Inferior parietal cortex (tissue), 1 donor: Measurements from ENCODE around the gene DMBX1.

Experiments
- DNase-seq: peaks from one replicate; pipeline ENCODE4 v3.0.0-alpha.2; 2016; ENCODE audit errors: extremely low spot score

The DMBX1 gene

DNA sequence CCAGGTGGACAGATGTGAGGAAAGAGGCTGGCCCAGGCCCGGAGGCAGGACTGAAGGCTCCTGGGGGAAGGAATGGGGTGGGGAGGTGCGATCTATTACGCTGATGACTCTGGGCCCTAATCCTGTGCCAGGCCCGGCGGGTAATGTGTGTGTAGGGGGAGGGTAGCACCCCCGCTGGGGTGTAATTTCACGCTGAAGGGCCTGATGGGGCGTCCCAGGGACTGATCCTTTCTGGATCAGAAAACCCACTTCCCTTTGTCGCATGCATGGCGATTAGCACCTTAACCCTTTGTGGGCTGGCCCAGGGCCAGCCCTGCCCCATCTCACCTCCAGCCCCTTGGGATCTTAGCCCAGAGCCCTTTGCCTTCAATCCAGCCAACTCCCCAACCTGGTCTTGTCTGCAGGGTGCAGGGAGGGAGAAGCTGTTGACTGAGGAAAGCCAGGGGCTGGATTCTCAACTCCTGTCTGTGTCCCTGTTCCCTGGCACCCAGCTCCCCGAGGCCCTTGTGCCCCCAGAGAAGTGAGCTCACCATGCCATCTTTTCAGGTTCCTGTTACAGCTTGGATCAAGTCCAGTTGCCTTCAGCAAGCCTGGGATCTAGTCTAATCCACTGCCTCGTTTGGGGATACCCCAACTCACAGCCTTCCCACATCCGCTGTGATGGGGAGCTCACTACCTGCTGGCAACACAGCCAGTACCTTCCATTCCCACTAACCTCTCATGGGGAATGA lies 35.8 kb downstream of the DMBX1 start:
- DNase-seq = no peak

DNA sequence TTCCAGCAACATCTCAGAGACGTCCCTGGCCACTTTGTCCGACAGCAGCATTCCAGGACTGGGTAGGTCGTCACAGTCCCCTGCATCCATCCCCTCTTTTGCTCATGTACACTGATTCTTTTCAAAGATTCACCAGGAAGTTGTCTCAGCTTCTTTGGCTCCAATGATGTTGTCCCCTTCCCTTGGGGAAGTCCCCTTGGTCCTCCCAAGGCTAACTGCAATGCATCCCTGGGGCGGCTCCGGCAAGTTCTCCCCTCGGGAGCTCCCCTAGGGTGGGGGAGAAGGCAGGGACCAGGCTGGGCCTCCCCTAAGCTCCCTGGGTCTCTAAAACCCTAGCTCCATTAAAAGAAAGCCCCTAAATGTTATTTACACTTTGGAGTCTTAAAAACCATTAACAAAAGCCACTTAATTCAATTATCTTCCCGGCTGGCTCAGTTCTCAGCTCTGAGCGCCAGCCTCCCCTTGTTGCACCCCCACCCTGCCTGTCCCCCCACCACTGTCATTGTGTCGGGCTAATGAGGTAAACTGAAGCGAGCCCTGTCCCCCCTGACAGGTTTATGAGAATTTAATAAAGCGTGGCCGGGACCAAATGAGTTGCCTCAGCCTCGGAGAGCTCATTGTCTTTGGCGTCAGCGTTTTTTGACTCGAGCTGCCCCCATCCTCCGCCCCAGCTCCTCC lies 36.5 kb downstream of the DMBX1 start:
- no peak for DNase-seq

DNA sequence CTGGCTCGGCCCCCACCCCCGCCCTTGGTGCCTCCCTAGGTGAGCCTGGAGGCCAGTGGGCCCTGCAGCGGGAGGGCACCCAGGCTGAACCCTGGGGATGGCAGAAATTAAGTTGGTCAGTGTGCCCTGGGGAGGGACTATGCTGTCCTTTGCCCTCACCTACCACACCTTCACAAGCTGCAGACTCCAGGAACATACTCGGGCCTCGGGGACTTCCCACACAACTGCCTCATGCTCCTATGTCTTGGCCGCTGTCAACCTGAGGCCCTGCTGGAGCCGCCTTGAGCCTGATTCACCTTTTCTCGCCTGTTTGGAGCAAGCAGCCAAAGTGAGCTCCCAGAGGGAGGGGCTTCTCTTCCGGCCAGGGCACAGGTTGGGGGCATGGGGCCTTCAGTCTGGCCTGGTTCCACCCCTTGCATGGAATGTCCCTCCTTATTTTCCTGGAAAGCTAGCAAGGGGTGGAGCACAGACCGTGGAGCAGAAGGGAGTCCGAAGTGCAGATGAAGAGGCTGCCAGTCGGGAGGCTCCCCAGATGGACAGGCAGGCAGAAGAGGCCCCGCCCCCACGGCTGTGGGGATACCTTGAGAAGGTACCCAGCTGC lies 37.2 kb downstream of the DMBX1 start:
- DNase-seq = no peak

DNA sequence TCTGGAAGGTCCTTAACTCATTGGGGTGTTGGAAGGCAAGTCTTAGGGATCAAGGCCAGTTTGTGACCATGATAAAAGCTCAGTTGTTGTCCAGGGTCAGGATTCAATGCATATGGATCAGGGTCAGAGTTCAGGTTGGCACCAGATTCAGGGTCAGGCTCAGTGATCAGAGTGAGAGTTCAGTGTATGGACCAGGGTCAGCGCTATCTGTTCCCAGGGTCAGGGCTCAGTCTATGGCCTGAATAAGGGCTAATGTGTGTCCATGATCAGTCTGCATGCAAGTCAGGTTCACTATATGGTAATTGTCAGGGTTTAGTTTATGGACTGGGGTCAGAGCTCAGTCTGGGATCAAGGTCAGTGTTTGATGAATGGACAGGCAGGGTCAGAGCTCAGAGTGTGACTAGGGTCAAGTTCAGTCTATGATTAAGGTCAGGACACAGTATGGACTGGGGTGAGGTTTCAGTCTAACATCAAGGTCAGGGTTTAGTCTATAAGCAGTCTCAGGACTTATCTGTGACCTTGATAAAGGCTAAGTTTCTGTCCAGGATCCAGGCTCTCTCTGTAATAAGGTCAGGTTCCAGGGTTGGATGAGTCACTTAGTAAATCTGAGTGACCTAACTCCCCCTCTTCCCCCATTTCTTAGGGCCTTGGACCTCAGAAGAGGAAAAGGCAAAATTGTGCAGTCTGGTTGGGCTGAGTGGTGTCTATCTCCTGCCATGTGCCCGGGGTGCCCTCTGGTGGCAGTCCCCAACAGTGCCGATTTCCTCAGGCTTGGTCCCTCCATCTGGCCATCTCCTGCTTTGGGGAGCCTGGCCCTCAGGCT lies 38.0 kb downstream of the DMBX1 start:
- DNase-seq = peak; percentile 90

DNA sequence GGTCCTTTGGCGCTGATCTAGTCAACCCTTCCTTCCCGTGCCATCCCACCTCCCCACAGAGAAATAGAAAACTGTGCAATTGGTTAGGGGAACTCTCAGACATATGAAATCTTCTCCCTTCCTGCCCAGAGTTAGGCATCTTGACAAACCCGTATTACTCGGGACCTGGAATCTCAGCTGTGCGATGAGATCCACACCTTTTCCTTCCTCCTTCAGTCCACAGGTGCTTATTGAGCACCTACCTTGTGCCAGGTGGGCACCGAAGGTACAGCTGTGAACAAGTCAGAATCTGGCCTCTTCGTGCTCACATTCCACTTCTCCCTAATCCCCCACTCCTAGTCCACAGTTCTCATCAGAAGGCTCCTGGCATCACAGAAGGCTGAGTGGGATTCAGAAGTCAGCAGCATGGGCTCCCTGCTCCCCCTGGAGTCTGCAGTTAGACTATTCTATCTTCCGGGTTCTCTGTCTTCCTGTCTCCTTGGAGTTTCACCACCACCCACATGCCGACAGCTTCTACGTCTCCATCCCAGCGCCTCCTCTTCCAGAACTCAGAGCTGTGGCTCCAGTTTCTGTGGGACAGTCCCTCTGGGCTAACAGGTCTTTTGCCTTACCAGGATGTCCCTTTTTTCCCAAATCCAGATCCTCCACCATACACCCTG lies 38.8 kb downstream of the DMBX1 start:
- peak; percentile 40 for DNase-seq

DNA sequence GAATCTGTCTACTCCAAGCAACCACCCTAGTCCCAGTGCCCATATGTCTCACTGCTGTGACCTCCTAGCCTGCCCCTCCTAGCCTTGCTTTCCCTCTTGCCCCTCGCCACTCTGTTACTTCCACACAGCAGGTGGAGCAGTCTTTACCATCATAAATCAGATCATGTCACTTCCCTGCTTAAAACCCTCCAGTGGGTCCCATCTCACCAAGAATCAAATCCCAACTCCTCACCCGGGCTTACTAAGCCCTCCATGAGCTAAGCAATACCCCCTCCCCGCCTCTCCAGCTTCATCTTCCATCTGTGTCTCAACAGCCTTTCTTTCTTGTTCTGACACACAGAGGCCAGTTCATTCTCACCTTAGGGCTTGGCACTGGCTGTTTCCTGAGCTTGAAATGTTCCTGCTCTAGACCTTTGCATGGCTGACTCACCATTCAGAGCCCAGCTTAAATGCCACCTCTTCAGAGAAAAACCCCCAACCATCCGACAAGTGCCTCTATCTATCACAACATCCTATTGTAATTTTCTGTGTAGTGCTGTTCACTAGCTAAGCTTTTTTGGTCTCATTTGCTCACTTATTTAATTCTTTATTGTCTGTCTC lies 39.5 kb downstream of the DMBX1 start:
- DNase-seq = no peak

DNA sequence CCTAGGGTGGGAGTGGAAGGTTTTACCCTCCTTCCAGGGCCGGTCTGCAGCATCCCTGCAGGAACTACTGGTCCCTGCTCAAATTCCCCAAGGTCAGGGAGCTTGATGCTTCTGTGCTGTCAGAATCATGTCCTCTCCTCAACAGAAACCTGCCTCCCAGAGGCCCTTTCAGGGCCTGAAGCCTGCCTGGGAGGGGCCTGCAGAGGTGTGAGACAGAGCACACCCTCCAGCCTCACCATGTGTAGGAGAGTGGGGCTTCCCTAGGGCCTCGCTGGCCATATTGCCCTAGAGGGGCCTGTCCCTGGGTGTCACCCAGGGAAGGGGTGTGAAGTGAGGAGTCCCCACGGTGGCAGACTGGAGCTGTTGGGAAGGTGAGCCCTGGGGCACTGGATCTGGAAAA lies 40.7 kb downstream of the DMBX1 start:
- no peak for DNase-seq

DNA sequence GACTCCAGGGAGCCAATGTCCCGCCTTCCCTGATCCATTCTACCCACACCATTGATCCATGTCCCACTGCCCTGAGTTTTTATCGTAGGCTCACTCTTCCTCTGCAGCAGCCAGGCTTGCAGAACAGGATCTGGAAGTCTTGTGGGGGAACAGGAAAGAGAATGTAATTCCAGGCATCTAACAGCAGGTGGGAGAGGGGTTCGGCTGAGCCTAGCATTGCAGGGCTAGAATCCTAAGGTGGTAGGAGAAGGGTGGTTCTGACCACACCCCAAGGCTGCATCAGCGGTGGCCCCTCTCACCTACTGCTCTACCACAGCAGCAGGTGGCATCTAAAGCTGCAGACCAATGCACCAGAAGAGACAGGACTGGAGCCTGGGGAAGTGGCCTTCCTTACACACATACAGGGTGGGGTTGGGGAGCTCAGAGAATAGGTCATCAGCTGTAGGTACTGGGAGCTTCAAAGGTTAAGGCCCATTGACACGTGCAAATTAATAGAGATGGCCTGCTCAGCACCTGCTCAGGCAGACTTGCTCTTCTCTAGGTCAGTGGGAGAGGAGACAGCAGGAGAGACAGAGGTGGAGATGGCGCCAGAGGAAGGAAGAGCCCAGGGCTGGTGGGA lies 41.3 kb downstream of the DMBX1 start:
- no peak for DNase-seq

DNA sequence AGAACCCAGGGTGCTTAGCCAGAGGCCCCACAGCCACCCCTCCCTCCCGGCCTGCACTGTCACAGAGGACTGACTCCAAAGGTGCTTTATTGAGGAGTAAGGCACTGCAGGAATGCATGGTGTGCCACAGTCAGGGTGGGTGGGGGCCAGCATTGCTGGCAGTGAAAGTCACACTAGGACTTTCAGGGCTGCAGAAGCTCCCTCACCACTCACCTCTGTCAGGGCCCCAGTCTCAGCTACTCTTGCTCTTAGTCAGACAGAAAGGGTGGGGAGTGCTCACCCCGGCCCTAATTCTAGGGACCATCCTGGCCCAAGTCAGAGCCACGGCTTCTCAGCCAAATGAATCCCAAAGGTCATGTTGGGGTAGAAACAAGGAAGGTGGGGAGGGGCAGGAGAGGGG lies 42.5 kb downstream of the DMBX1 start:
- DNase-seq = no peak

DNA sequence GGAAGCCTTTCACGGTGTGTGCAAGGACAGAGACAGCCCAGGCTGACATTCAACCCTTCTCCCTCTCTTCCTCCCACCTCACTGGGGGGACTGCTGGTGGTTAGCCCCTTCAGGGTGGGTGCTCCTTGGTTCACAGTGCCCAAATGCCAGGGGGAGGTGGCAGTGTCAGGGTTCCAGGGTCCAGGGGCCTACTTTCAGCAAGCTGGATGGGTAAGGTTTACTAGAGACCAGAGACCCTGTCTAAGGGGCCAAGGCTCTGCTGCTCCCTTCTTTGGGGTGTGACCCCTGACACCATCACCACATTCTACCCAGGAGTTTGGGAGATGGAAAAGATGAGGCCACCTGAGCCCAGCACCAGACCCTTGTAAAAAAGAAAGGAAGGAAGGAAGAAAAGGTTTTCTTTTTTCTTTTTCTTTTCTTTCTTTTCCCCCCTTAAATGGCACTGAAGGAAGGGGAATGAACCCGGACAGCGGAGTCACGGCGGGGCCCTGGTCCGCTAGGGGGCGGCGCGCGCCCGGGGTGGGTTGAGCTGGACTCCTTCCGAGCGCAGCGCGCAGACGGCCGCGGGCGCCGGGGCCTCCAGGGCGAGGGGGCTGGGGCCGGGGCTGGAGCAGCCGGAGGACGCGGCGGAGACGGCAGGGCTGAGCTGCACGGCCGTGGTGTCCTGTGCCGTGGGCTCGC lies 43.0 kb downstream of the DMBX1 start:
- peak; percentile 54 for DNase-seq

DNA sequence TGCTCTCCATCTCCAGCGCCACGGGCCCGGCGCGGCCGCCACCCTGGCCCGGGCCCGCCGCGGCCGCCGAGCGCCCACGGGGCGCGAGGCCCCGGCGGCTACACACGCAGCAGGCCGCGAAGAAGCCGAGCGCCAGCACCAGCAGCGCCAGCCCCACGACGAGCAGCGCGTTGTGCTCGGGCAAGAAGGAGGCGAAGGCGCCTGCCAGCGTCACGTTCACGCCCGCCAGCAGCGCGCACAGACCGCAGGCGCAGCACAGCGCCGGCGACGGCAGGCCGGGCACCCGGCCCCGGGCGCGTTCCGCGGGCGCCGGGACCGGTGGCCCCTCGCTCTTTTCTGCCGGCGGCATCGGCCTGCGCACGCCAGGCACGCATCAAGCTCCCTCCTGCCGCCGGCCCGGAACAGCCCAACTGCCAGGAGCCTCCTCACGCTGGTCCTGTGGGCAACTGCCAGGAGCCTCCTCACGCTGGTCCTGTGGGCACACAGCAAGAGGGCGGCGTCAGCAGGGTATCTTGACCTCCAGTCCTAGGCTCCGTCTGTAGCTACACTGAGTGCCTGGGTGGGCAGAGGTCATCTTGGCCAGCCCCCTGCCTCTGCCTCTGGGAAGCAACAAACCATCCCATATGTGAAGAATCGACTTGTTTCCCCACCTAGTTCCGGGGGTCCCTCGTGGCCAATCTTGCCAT lies 43.7 kb downstream of the DMBX1 start:
- no peak for DNase-seq

DNA sequence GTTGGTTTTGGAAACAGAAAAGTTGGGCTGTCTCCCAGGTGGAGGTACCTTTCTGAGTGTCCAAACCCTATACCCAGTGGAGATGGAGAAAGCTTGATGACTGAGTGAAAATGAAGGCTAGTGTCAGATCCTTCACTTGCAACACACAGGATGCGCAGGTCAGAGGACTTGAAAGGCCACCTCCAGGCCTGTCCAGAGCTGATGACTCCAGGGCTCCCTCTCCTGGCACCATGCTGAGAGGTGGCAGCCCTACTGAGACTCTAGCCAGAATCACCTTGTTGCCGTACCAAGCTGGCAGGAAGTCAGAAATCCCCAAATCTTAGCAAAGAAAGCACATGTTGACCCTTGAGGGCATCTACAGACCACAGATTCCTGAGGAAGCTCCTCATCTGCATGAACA lies 45.4 kb downstream of the DMBX1 start:
- no peak for DNase-seq

DNA sequence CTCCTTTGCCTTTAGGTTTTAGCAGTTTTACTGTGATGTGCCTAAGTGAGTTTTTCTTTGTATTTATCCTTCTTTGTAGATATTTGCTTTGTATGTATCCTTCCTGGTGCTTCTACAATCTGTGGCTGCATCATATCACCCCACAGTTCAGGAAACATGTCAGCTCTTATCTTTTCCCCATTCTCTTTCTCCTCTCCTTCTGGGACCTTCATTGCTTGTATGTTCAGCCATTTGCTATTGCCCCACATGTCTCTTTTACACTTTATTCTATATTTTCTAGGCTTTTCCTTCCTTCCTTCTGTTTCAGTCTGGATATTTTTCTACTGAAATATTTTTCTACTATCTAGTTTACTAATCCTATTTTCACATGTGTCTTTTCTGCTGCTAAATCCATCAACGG lies 46.9 kb downstream of the DMBX1 start:
- no peak for DNase-seq

DNA sequence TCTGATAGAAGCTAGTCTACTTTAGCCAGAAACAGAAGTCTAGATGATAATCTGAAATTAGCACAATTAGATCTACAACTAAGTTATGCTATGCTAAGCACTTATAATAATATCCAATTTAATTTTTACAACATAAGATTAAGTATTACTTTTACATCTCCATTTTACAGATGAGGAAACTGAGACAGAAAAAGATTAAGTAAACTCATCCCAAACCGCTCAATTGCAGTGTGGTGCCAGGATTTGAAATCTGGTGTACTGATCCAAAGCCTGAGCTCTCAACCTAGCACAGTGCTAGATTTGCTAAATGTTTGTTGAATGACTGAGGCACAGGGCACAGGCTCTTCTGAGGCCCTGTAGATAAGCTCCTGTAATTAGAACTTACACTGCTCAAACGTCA lies 48.0 kb downstream of the DMBX1 start:
- no peak for DNase-seq

DNA sequence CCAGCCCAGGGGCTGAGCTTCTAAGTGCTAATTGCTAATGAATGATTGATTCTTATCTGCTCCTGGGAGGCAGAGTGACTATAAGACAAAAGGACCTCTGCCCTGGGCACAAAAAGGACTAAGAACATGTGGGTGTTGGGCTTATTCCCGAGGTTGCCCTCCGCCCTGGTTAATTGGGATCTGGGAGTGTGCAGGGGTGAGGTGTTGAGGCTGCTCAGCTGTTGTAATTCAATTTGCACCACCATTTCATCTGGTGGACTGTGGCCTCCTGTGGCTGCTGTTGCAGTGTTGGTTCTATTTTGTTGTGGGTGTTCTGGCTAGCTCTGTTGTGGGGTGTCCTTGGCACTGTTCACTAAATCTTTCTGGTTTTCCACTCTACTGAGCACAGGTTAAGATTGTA lies 48.5 kb downstream of the DMBX1 start:
- no peak for DNase-seq
